GM19463 (cell line): Measurements from ENCODE around the gene LIN7A.

Source experiments
- ATAC-seq: cut with Tn5 transposase; IDR thresholded peaks from one replicate; pipeline ENCODE4 v1.9.1; 2021; ENCODE audit warnings: mild to moderate bottlenecking, moderate library complexity; ENCODE audit not compliant: unreplicated experiment

Gene LIN7A

DNA sequence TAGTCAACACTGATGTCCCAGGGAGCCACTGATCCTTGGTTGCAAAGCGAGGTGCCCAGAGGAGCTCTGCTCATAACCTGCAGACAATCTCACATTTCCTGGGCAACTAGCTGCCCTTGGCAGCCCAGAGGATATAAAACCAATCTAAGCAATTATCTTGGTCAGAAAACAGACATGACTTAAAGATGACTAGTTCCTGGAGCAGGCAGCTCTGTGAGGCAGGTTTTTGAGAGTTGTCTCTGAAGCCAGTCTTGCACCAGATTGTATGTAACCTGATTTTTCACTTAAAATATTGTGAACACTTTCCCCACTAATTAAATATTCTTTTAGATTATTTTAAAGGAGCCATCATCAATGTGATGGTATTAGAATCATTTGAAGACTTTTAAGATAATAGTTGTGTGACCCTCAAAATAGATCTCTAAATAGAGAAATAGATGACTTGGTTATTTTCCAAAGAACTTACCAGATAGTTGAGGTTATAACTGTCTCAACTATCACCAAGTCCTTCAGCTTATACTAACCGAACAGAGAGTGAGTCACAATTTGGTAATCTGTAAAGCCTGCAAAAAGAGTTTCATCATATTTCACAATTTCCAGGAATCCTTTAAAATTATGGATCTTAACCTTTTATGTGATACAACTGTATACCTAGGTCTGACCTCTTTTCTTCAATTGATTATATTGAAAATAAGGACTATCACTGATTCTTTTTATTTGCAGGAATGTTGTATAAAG, 75.9 kb downstream of the LIN7A start:
- ATAC-seq: no peak

DNA sequence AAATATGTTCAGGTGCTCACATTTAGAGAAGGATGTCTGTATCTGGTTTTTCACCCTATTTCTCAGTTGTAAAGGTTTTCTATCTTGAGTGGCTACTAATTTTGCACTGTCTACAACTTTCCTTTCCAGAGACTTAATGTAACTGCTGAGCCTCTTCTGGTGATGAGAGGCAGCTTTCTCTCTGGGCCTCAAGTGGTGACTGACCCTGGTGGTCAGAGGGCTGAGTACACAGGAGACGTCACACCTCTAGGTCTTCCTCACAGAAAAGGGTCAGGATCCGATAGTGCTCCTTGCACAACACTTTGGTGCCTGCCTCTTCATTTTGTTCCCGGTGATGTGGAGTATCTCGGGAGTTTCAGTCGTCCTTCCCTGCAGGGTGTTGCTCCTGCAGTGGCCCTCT, 76.8 kb downstream of the LIN7A start:
- no peak for ATAC-seq

DNA sequence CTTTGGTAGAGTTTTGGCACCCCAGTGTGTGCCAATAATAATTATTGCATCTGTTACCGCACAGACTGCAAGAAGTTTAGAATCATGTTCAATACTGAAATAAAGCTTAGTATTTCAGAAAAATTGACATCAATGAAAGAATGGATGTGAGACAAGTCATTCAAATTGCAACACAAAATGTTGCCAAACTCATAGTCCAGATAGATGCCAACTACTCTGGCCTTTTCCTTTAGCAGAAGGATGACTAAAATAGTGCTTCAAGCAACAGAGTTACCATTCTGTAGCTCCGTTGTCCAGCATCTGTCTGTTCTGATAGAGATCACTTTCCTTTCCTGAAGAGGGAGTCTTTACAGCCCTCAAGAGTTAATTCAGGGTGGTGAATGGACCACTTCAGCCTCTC, 77.5 kb downstream of the LIN7A start:
- no peak for ATAC-seq

DNA sequence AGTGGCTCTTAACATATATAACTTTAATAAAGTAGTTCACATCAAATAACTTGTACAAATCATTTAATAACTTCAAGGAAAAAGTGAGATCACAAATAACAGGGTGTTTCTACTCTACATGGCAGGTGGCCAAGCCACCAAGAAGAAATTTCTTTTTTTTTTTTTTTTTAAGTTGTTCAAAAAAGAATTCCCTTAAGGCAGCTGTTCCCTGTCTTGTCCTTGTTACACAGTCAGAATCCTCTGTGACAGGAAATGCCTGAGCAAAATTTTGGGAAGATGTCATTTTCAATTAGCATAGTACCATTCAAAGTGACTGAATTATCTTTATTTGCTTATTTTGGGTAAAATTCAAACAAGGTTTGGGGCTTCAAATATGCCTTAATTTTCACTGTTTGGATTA, 79.4 kb downstream of the LIN7A start:
- ATAC-seq: no peak

DNA sequence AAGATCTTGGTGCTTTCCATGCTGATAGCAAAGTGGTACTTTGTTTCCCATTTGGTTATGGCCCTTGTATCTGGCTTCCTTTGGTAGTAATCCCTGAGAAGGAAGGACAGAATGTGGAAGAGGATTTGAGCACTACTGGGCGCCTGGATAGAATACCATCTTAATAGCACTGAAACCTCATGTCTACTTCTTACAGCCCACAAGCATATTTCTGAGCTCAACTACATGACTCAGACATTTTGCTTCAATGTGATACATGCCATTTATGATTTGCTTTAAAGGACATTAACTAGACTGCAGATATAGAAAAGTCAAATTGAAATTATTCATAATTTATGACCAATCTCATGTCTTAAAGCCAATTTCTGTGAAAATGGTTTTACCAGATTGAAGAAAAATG, 80.4 kb downstream of the LIN7A start:
- ATAC-seq: no peak

DNA sequence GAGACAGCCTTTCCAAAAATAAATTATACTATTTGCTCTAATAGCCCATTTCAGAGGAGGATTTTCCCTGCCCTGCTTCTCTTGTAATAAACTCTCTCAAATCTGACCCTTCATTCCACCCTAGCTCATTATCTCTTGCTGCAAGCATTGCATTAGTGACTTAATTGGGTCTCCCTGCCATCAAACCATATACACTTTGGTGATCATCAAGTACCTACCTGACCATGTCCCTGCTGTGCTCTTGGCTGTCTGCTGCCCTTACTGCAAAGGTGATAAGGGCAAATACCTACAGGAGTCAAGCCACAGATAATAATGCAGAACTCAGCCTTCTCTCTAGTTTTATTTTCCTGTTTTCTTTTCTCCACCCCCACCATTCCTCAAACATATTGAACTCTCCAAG, 88.4 kb downstream of the LIN7A start:
- ATAC-seq: no peak

DNA sequence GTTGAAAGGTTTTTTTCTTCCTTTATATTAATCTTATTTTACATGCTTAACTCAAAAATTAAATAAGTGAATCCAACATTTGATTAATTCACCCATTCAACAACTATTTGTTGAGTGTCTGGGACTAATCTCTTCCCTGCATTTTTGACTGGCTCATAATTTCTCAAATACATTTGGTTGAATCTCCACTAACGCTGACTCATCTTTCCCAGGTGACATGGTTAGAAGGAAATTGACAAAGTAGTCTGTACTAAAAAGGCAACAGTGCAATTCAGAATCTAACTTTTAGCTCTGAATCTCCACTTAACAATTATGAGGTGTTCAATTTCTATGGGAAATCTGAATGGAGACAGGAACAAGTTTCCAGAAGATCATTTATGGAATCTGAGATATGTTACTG, 88.9 kb downstream of the LIN7A start:
- no peak for ATAC-seq

DNA sequence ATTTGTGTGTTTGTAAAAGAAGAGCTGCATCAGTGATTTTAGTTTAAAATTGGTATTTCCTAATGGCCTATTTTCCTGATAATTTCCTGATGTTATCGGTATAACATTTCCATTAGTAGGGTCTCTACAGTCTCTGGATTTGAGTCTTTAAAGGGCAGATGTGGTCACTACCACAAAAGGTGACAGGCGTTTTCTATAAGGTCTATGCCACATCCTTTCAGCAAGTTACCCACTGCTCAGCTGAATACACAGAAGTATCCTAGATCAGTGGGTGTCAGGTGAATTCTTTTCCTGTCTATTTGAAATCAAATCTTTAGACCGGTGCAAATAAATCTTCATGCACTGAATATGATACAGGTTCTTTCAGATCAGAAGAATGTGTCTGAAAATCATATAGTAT, 90.2 kb downstream of the LIN7A start:
- no peak for ATAC-seq

DNA sequence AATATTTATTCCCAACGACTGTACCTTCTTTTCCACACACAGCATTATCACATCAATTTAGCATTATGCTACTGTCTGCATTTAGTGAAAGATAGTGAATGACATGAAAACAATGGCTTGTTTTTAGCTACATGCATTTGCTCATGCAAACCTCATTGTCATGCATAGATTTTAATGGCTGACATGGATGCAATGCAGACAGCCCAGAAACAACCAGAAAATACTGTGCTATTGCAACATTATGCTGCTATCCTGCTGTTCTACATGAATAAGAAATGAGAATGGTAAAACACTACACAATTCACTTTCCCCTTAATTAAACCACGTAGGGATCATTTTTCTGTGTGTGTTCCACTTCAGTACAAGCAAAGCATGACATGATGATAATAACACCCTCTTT, 90.8 kb downstream of the LIN7A start:
- no peak for ATAC-seq

DNA sequence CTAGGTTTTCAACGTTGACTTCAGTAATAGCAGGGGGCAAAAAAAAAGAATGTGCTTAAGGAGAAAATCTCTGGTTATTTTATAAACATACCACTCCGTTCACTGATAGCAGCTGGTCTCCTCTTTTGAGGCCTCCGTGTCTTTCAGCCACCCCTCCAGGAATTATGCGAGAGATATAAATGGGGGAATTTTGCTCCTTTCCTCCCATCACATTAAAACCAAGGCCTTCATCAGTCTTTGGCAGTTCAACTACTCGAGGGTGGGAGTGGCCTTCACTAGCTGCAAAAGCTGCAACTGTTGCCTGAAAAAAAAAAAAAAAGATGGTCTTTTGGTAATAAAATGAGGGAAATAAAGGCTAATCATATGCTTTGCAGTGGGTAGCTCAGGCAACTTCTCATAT, 92.1 kb downstream of the LIN7A start:
- ATAC-seq: no peak

DNA sequence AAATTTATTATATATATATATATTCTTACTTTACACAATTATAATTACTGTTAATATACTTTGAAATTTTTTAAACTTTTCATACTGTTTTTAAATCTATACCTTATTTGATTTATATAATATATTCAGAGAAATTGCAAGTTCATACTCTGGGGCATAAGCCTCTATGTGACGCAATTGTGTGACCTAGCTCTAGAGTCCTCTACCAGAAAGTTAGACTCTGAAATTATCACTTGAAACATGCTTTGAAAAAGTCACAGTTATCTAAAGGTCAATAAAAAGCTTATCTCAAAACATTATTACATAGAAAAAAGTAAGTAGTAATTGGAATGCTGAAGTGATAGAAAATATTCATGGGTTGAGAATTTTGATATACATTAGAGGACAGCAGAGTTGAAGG, 93.8 kb downstream of the LIN7A start:
- no peak for ATAC-seq

DNA sequence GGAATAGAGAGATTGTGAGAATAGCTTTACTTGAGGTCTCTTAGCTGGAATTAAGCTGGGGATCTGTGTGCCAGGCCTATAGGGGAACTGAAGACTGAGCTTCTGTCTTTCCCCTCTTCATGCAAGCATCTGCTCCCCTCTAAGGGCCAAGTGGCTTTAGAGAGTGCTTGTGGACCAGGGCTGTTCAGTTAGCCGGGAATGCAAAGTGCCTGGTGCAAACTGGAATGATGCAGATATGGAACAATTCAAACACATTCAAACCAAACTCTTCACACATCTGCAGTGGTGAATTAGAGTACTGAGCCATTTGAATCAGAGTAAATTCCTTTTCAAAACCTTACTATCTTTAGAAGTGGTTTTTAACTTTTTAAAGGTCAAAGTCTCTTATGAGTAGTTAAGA, 99.0 kb downstream of the LIN7A start:
- ATAC-seq: peak; percentile 56

DNA sequence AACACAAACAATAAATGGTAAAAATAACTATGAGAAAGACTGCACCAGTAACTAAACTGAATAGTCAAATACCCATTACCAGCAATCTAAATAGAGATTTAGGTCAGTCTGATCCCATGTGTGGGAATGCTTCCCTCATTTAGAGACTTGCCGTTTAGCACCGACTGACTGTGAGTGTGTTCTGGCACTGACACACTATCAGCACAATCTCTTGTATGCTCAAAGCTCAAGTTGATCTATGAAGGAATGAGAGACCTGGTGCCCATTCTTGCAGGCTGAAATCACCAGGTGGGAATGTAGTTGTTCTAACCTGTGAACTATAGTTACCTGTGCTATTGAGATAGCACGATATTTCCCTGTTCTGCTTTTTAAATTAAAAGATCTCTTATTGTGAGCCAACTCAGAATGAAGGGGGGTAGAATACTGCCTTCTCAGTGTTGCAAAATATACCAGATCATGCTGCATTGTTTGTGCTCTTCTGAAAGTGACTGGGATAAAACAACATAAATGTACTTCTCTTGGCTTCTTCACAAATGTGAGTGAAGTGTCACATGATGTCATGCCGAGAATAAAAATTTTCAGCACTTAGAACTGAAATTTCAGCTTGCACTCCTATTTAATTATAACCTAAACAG, 99.6 kb downstream of the LIN7A start:
- ATAC-seq: no peak

DNA sequence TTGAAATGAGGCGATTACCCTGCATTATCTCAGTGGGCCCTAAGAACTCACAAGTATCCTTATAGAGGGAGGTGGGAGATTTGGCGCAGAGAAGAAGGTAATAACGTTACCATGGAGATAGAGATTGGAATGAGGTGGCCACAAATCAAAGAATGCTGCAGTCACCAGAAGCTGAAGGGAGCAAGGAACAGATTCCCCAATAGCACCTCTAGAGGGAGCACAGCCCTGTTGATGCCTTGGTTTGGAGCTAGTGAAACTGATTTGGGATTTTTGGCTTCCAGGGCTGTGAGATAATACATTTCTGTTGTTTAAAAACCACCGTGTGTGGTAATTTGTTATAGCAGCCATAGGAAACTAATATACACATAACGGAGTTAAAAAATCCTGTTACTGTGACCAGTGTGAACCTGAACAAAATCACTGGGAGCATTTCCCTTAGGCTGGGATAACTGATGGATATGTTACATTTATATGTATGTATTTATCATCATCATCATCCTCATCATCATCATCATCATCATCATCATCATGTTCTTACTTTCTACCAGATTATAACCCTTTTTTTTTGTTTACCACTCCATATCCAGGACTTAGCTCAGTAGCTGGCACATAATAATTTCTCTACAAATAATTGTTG, 100.3 kb downstream of the LIN7A start:
- ATAC-seq: peak; percentile 60

DNA sequence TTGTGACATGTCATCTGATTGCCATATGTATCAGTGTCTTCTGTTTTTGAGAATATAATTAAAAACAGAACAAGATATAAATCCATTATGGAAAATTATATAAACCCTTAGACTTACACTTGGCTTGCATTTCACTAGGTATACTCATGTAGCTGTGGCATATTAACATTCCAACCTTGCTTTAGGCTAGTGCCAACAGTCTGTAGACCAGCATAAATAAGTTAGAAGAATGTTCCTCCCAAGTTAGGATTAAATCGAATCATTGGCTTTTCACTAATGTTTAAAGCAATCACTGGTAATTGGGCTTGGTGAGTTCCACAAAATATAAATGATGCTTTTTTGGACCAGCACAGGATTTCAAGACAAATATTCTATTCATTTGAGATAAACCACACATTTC, 103.0 kb downstream of the LIN7A start:
- no peak for ATAC-seq

DNA sequence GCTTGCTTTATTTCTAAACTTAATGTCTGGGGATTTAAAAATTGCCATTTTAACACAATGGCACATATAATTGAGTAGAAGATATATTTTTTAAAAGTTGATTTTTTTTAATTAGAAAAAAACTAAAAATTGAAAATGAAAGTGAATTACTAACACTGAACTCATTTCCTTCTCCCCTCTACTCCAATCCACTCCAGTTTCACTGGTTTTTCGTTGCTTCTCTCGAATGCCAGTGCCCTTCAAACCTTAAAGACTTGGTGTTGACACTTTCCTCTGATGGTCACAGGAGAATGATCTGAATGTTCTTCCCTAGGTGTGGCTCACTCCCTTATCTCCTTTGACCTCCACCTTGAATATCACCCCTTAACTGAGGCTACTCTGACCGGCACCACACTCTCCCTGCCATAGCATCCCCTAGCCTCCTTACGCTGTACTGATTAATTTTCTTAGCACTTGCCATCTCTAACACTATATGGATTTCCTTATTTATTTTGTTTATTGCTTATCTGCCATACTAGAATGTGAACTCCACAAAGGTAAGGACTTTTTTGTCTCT, 107.1 kb downstream of the LIN7A start:
- no peak for ATAC-seq

DNA sequence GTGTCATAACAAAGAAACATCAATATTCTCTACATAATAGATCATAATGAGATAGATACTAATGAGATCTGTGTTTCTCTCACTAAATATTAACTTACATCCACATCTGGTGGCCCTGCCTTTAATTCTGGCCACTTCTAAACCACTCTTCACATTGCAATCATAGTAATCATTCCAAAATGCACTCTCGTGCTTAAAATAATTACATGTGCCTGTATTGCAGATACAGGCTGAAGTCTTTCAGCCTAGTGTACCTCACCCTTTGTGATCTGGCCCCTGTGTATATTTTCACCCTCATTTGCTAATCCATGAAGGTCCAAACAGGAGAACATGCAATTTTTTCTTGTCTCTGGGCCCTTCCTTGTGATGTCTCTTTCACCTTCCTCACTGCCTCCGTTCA, 108.0 kb downstream of the LIN7A start:
- ATAC-seq: no peak

DNA sequence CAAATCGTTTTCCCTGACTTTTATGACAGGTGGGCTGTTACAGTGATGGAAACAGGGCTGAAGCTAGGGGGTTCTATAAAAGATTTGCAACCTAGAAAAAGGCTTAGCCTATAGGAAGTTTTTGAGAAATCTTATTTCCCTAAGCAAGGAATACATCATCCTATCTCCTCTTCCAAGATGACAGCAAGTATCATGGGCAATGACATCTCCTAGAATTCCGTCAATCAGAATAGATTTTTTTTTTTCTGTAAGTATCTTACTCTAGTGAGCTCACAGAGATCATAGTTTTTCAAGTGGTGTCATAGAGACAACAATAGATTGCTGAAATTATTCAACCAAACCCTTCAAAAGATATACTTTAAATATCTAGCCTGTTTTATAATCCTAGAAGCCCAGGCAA, 112.2 kb downstream of the LIN7A start:
- ATAC-seq: no peak

DNA sequence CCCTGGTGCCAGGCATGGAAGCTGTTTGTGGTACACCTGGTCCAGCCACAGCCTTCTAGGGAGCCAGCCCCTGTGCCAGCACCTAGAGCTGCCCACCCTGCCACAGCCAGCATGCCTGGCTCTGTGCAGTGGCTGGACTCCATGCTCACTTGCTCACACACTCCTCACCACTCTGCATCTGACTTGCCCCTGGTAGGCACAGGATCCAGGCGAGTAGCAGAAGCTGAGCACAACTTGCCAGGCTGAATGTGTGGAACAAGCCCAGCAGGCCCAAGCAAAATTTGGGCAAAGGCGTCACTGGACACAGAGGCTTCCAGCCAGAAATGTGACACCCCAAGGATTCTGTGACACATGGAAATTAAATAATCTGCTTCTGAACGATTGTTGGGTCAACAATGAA, 114.3 kb downstream of the LIN7A start:
- no peak for ATAC-seq

DNA sequence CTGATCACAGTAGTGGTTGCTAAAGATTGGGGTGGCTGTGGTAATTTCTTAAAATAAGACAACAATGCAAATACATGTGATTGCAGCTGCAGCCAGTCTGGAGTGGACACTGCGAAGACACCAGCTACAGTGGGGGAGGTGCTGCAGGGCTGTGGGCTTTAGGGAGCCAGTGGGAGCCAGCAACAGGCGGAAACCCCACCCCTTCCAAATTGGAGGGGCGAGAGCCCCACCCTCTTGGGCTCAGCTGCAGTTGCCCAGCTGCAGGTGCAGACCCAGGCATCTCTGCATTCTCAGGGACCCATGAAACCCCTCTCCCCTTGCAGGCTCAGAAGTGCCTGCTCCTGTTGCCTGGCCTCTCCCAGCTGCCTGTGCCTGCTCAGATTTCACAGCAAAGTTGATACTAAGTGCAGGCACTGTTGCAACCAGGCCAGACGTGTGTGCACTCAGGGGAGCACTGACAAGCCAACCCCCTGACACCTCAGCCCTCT, 116.2 kb downstream of the LIN7A start:
- ATAC-seq: no peak

DNA sequence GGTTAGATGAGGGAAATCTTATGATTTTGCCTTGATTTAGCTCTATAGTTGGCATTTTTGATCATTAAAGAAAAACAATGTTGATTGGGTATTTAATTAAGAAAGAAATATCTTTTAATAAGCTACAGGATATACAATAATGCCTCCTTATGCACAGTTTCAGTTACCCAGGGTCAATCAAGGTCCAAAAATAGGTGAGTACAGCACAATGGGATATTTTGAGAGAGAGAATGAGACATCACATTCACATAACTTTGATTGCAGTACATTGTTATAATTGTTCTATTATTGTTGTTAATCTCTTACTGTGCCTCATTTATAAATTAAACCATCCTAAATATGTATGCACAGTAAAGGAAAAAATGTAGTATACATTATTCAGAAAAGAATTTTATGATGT, 118.9 kb downstream of the LIN7A start:
- no peak for ATAC-seq

DNA sequence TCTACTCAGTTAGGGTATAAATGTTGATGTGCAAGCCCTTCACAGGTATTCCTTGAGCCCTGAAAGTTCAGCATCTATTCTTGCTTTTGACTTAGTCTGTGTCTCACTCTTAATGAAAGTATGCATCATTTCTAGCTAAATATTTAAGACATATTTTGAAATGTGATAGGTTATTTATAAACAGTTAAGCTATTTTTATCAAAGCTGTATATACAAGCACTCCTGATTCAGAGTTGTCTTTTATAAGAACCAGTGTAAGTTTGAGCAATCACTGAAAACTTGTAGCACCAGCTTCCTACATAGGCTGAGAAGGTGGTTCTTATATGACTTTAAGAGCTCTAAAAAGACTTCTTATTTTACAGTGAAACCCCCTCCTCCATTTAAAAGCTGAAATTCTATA, 122.4 kb downstream of the LIN7A start:
- ATAC-seq: no peak
